ENCODE measurements around the gene TACC3.
A peak's percentile ranks its signal among the peaks of the same experiment; 100 is the strongest.

TACC3 gene

DNA sequence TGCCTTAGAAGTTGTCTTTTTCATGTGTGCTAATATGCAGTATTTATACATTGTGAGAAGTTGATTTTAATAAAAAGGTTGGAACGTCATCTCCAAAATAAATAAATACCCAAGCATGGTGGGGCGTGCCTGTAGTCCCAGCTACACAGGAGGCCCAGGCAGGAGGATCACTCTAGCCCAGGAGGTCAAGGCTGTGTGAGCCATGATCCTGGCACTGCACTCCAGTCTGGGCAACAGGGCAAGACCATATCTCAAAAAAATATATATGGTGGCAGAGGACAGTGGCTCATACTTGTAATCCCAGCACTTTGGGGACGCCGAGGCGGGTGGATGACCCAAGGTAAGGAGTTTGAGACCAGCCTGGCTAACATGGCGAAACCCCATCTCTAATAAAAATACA lies 15.6 kb upstream of the TACC3 start:
- TF ChIP-seq, protein P1, sequence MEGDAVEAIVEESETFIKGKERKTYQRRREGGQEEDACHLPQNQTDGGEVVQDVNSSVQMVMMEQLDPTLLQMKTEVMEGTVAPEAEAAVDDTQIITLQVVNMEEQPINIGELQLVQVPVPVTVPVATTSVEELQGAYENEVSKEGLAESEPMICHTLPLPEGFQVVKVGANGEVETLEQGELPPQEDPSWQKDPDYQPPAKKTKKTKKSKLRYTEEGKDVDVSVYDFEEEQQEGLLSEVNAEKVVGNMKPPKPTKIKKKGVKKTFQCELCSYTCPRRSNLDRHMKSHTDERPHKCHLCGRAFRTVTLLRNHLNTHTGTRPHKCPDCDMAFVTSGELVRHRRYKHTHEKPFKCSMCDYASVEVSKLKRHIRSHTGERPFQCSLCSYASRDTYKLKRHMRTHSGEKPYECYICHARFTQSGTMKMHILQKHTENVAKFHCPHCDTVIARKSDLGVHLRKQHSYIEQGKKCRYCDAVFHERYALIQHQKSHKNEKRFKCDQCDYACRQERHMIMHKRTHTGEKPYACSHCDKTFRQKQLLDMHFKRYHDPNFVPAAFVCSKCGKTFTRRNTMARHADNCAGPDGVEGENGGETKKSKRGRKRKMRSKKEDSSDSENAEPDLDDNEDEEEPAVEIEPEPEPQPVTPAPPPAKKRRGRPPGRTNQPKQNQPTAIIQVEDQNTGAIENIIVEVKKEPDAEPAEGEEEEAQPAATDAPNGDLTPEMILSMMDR (IDR thresholded peaks at IDR 0.05; ENCODE audit: low read length, missing control alignments) = no peak
- no peak for DNase-seq (ENCODE audit: low read depth)
- no peak overlapping the region for H3K4me3 ChIP-seq (replicated peaks; ENCODE audit: low read depth, low read length)

DNA sequence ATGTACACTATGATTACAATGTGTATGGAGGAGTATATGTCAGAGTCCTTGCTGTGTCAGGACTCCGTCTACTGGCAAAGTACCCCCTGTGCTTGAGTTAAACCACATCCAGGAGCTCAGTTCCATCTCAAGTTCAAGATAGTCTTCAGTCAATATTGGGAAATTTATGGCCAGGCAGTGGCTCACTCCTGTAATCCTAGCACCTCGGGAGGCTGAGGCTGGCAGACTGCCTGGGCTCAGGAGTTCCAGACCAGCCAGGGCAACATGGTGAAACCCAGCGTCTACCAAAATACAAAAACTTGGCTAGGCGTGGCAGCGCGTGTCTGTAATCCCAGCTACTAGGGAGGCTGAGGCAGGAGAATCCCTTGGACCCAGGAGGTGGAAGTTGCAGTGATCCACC lies 15.0 kb upstream of the TACC3 start:
- no peak for DNase-seq (ENCODE audit: low read depth)
- no peak overlapping the region for H3K4me3 ChIP-seq (replicated peaks; ENCODE audit: low read depth, low read length)
- TF ChIP-seq, protein P1 (IDR thresholded peaks at IDR 0.05; ENCODE audit: low read length, missing control alignments) = no peak

DNA sequence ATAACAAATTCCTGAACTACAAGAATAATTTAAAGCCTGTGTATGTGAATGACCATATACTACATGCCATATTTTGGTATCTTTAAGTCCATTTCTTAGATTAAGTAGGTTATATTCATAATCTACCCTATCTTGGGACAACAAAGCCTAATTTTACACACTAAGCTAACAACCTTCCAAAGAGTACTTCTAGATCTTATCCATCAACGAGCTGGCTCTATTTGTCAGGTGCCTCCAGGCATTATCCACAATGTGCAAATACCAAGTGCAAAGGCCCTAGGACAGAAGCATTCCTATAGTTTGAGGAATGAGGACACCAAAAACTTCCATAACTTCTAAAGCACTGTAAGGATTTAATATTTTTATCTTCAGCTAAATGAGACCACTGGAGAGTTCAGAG lies 12.7 kb upstream of the TACC3 start:
- no peak for DNase-seq (ENCODE audit: low read depth)
- TF ChIP-seq, protein P1 (IDR thresholded peaks at IDR 0.05; ENCODE audit: low read length, missing control alignments) = no peak

DNA sequence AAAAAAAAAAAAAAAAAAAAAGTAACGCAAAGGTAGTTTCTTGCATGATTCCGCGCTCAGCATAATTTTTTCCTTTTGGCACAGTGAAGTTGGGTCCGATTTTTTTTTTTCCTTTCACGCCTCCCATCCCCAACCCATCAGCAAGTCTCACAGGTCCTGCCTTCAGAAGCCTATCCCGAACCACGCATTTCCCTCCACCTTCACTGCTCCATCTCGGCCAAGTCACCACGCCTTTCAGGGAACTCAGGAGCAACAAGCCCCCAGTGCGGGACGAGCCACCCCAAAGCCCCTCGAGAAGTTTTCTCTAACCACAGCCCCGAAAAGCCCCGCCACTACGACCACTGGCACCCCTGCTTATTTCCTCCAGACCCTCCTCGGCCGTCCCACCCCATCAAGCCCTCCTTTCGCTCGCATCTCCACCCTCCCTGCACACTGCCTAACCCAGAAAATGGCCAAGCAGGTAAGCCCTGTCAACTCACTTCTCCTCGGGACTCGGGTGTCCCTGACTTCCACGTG lies 10.2 kb upstream of the TACC3 start:
- peak overlapping the region; percentile 74 for H3K4me3 ChIP-seq (replicated peaks; ENCODE audit: low read depth, low read length)
- TF ChIP-seq, protein P1 (IDR thresholded peaks at IDR 0.05; ENCODE audit: low read length, missing control alignments) = no peak

More for the DNA sequence above, 12.7 kb upstream of the TACC3 start:
- no peak overlapping the region for H3K4me3 ChIP-seq (replicated peaks; ENCODE audit: low read depth, low read length)

DNA sequence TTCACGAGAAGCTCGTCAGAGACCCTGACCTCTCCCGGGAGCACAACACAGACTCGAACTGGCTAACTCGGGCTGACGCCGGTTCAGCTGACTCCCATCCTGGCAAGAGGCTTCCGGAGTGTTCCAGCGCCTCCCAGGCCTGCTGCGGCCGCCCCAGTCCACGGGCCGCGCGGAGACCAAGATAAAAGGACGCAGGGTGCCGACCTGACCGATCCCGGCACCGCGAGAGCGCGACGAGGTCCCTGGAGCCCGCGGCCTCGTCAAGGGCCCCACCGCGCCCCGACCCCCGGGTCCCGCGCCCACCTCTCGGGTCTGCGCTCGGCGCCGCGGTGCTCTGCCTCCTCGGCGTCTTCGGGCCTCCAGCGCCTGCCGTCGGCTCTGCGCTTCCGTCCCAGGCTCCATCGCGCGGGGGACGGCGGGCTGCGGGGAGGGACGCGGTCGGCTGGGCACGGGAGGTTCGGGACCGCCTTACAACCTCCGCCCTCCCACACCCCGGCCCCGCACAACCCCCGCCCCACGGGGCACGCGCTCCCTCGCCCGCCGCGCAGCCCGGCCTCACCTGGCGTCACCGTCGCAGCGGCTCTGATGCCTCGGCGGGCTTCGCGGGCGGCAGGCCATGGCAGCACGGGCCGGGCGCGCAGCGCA lies 9.6 kb upstream of the TACC3 start:
- H3K4me3 ChIP-seq (replicated peaks; ENCODE audit: low read depth, low read length) = peak overlapping the region; percentile 74
- TF ChIP-seq, protein P1 (IDR thresholded peaks at IDR 0.05; ENCODE audit: low read length, missing control alignments) = no peak
- peak; percentile 63 for DNase-seq (ENCODE audit: low read depth)

More for the DNA sequence above, 10.2 kb upstream of the TACC3 start:
- no peak for DNase-seq (ENCODE audit: low read depth)

DNA sequence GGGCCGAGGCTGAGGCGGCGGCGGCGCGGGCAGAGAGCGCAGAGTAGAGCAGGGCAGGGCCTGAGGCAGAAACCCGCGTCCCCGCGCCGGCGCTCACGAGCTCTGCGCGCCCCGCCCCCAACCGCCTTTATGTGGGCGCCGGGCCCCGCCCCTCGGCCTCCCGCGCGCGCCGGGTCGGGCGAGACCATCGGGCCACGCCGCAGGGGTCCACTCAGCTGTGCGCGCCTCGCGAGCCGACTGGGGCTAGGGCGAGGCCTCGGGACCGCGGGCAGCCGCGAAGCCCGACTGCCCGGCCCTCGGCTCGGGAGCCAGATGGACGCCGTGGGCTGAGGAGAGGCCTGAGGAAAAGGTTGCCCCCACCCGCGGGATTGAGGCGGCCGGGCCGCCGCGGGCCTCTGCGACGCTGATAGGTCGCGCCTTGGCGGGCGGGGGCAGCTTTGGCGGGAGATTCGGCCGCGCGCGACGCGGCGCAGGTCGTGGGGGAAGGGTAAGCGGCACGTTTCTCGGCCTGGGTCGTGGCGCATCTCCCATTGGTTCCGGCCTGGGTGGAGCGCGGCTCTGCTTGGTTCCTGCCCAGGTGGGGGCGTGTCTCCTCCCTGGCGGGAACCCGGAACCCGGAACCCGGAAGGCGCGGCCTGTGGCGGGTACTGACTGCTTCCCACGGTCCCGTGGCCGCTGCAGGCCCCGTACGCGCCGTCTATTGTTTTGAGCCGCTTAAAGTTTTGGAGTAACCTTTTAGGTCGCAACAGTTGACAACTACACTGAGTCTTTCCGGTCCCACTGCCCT lies 8.9 kb upstream of the TACC3 start, which contains the start of gene SLBP:
TSS of gene SLBP (minus strand) at position 104 of the 787 bp plus-strand sequence. CDS start 131 bp downstream, outside the sequence.
- peak within 1 kb of the TSS; percentile 74 for H3K4me3 ChIP-seq (replicated peaks; ENCODE audit: low read depth, low read length)
- peak; percentile 93 for DNase-seq (ENCODE audit: low read depth)
- TF ChIP-seq, protein P1 (IDR thresholded peaks at IDR 0.05; ENCODE audit: low read length, missing control alignments) = no peak
